GM23248 (cell line): Measurements from ENCODE around the gene ZNF354C. TPM values are rescaled to one million over a fixed set of nuclear protein-coding genes. Genes with fewer than 3 reads are reported as not detected.

Source experiments
- DNase-seq: peaks from one replicate; pipeline ENCODE4 v3.0.0-alpha.2; 2015
- H2AFZ ChIP-seq: fragments of 200-600 bp; sonication (generic); 2 replicates; pipeline ENCODE4 v1.6.1; 2016; ENCODE audit warnings: antibody characterized with exemption
- H3F3A ChIP-seq: fragments of 200-600 bp; sonication (generic); 2 replicates; pipeline ENCODE4 v1.6.1; 2016; ENCODE audit warnings: mild to moderate bottlenecking, antibody characterized with exemption, mixed run types; ENCODE audit not compliant: insufficient read depth
- H3K27ac ChIP-seq: fragments of 200-600 bp; sonication (generic); 2 replicates; pipeline ENCODE4 v1.5.1; 2016; ENCODE audit warnings: mild to moderate bottlenecking
- H3K27me3 ChIP-seq: fragments of 200-600 bp; sonication (generic); replicated peaks from 2 replicates; pipeline ENCODE4 v1.6.1; 2016; ENCODE audit warnings: mild to moderate bottlenecking; ENCODE audit not compliant: insufficient read depth
- H3K36me3 ChIP-seq: fragments of 200-600 bp; sonication (generic); 2 replicates; pipeline ENCODE4 v1.6.1; 2016; ENCODE audit warnings: low read depth, mild to moderate bottlenecking
- H3K4me1 ChIP-seq: fragments of 200-600 bp; sonication (generic); 2 replicates; pipeline ENCODE4 v1.6.1; 2016; ENCODE audit warnings: mild to moderate bottlenecking; ENCODE audit not compliant: insufficient read depth
- H3K4me2 ChIP-seq: fragments of 200-600 bp; sonication (generic); one replicate; pipeline ENCODE4 v1.6.1; 2016; ENCODE audit warnings: mild to moderate bottlenecking; ENCODE audit not compliant: unreplicated experiment
- H3K4me3 ChIP-seq: fragments of 200-600 bp; sonication (generic); 2 replicates; pipeline ENCODE4 v1.5.1; 2016; ENCODE audit warnings: mild to moderate bottlenecking
- H3K79me2 ChIP-seq: fragments of 200-600 bp; sonication (generic); 2 replicates; pipeline ENCODE4 v1.6.1; 2016; ENCODE audit warnings: mild to moderate bottlenecking; ENCODE audit not compliant: insufficient read depth
- H3K9ac ChIP-seq: fragments of 200-600 bp; sonication (generic); 2 replicates; pipeline ENCODE4 v1.6.1; 2016; ENCODE audit warnings: mild to moderate bottlenecking
- H3K9me2 ChIP-seq: fragments of 200-600 bp; sonication (generic); 2 replicates; pipeline ENCODE4 v1.6.1; 2016; ENCODE audit warnings: mixed run types, mild to moderate bottlenecking, moderate library complexity; ENCODE audit not compliant: insufficient read depth
- H3K9me3 ChIP-seq: fragments of 200-600 bp; sonication (generic); one replicate; pipeline ENCODE4 v1.6.1; 2017; ENCODE audit warnings: low read depth
- H4K20me1 ChIP-seq: fragments of 200-600 bp; sonication (generic); 2 replicates; pipeline ENCODE4 v1.6.0; 2016; ENCODE audit not compliant: insufficient read depth
- EZH2 ChIP-seq: fragments of 200-600 bp; sonication (generic); IDR thresholded peaks from 2 replicates; pipeline ENCODE4 v1.6.1; 2018; ENCODE audit warnings: antibody characterized with exemption, mild to moderate bottlenecking; ENCODE audit not compliant: insufficient read depth, poor library complexity, severe bottlenecking
- EZH2phosphoT487 ChIP-seq: fragments of 200-600 bp; sonication (generic); IDR thresholded peaks from 2 replicates; pipeline ENCODE4 v1.6.1; 2018; ENCODE audit warnings: antibody characterized with exemption, moderate library complexity, mild to moderate bottlenecking, low read depth; ENCODE audit not compliant: insufficient read depth
- WGBS, 2 experiments: methylation state at CpG; one replicate each; pipeline ENCODE4 v1.1.6; 2015 to 2017; ENCODE audit warnings: low lambda C conversion rate in 2 of 2, low coverage in 1 of 2; ENCODE audit errors: missing lambda C conversion rate in 2 of 2; 5-methylcytosine and 5-hydroxymethylcytosine counted together
- in situ Hi-C: fragments of 300-500 bp; cut with MboI; formaldehyde crosslinking; loops from 2 replicates; pipeline ENCODE4 v1.15.0; 2020
- polyA plus RNA-seq: library from polyadenylated mRNA; unstranded; fragments of >200 nt; fragmentation: Nextera tagmentation; extraction: Ambion mirVana; gene quantifications from 2 replicates; pipeline ENCODE4 v1.2.1, GENCODE V29; 2016
- total RNA-seq: library from RNA; depleted of rRNA; stranded (reverse); fragments of >200 nt; shearing (Covaris generic); gene quantifications from 2 replicates; pipeline ENCODE4 v1.2.3, GENCODE V29; 2014

The ZNF354C gene
- total and polyA plus RNA-seq, 2 experiments from 2014 or later = 2.5 to 6.9 TPM

DNA sequence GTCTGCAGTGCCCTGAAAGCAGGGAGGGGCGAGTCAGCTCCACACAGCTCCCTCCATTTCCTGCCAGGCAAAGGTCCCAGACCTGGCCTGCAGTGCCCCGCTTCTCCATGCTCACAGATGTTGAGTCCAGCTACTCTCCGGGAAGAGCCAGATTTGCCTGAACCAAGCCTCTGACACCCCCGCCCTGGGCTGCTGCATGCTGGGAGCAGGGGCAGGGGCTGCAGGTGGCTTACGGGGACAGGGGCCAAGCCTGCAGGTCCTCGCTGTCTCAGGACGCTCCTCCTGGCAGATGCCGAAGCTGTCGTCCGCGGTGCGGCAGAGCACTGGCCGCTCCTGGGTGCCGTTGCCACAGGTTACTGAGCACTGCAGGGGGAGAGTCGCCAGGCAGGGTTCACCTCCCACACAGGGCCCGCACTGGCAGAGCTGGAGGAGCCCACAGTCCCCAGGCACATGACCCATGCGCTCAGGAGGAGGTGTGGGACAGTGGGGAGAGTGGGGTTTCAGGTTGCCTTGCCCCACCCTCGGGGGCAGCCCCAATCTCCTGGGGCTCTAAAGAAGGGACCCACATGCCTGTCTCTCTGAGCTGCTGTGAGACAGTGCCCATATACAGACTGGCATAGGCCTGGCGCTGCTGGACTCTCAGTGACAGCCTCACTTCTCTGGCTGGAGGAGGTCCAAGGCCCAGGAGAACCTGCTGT is 62.4 kb downstream of the ZNF354C start:
- 96 to 97% methylated on average over 19 of the region's 19 CpGs for WGBS, 2 experiments

DNA sequence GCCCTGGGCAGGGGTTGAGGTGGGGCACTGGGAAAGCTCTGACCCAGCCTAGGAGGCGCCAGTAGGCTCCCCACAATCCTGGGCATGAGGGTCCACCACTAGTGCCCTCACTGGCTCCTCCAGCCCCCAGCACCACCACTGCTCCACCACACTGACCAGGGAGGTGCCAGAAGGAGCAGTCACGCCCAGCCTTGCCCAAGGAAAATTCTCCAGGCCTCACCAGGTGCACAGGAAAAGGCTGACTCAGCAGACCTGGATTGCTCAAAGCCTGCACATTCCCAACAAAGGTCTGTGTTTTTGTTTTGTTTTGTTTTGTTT is 62.9 kb downstream of the ZNF354C start:
- H3K27ac ChIP-seq = no peak overlapping the region
- no peaks in the 10 kb centered on the region for H3K79me2 ChIP-seq
- no peaks in the 10 kb centered on the region for H3K9me3 ChIP-seq
- no peaks in the 10 kb centered on the region for H3K27me3 ChIP-seq
- WGBS, 2 experiments = 92 to 100% methylated on average over 2 of the region's 2 CpGs
- TF ChIP-seq EZH2phosphoT487 (no peak), EZH2 (no peak)
- no peaks in the 10 kb centered on the region for H3F3A ChIP-seq
- H3K4me3 ChIP-seq = no peak overlapping the region
- H2AFZ ChIP-seq = no peak overlapping the region
- H3K4me2 ChIP-seq = no peak overlapping the region
- in situ Hi-C loops = no loop called here
- no peak for DNase-seq
- no peak overlapping the region for H3K9ac ChIP-seq
- no peaks in the 10 kb centered on the region for H3K36me3 ChIP-seq
- no peaks in the 10 kb centered on the region for H3K9me2 ChIP-seq
- H4K20me1 ChIP-seq = no peaks in the 10 kb centered on the region
- no peaks in the 10 kb centered on the region for H3K4me1 ChIP-seq

More for the DNA sequence above, 62.4 kb downstream of the ZNF354C start:
- Histone ChIP-seq H3K27me3 (no peaks in the 10 kb centered on the region), H3F3A (no peaks in the 10 kb centered on the region), H3K79me2 (no peaks in the 10 kb centered on the region), H3K9me2 (no peaks in the 10 kb centered on the region), H3K9ac (no peak overlapping the region), H3K27ac (no peak overlapping the region), H4K20me1 (no peaks in the 10 kb centered on the region), H3K4me1 (no peaks in the 10 kb centered on the region), H3K9me3 (no peaks in the 10 kb centered on the region), H3K36me3 (no peaks in the 10 kb centered on the region; the same call in 1 of the 2 replicates), H2AFZ (no peak overlapping the region), H3K4me2 (no peak overlapping the region), H3K4me3 (no peak overlapping the region)
- no peak for DNase-seq
- no peak for TF ChIP-seq EZH2
- no peak for TF ChIP-seq EZH2phosphoT487
- in situ Hi-C loops = no loop called here

DNA sequence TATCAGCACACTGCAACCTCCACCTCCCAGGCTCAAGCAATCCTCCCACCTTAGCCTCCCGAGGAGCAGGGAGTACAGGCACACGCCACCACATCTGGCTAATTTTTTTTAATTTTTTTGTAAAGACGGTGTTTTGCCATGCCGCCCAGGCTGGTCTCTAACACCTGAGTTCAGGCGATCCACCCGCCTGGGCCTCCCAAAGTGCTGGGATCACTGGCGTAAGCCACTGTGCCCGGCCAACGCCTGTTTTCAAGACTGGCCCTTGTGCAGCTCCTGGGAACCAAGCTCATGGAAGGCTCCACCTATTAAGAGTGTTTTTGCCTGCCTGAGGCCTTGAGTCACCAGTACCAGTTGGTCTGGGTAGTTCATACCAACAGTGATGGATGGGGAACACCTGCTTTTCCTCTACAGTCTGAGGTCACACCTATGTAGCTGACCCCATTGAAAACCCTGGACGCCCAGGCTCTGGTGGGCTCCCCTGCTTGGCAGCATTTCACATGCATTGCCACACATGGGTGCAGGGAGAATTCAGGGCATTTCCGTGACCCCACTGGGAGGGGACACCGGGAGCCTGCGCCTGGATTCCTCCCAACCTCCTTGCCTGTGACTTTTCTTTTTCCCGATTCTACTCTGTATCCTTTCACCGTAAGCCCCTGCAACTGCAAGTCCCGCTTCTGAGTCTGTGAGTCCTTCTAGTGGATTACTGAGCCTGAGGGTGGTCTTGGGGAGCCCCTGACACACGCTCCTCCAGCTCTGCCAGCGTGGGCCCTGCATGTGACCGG is 63.5 kb downstream of the ZNF354C start:
- Histone ChIP-seq H4K20me1 (no peaks in the 10 kb centered on the region), H3K9ac (no peak overlapping the region), H3K4me3 (no peak overlapping the region), H3F3A (no peaks in the 10 kb centered on the region), H3K9me2 (no peaks in the 10 kb centered on the region), H3K9me3 (no peaks in the 10 kb centered on the region), H3K27me3 (no peaks in the 10 kb centered on the region), H3K4me1 (no peaks in the 10 kb centered on the region), H2AFZ (no peak overlapping the region), H3K4me2 (no peak overlapping the region), H3K79me2 (no peaks in the 10 kb centered on the region), H3K36me3 (no peaks in the 10 kb centered on the region), H3K27ac (no peak overlapping the region)
- in situ Hi-C loops = no loop called here
- TF ChIP-seq EZH2phosphoT487 (no peak), EZH2 (no peak)
- WGBS, 2 experiments = 94 to 96% methylated on average over 18 to 19 of the region's 19 CpGs
- no peak for DNase-seq

DNA sequence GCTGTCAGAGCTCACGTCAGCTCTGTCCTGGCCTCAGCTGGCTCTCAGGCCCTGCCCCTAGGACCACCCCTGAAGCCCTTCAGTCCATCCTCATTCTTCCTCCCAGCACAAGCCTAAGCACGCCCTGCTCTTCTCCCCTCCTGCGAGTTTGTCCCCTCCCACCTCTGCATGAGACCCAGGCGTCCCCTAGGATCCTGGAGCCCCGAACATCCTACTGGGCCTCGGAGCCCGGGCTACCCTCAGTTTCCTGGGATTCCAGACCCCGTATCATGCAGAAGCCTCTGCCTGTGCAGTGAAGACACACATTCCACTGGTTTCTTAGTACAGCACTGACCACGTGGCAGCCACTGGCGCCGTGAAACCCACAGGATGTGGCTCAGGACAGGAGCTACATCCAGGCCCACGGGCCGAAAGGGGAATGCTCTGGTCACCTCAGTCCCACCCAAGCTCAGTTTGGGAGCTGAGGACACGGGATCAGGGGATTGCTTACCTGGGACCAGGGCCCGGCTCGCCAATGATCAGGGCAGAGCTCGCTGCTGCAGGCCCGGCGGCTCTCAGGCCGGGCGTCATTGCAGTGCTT is 64.2 kb downstream of the ZNF354C start:
- Histone ChIP-seq H3K4me3 (no peak overlapping the region), H3K9ac (no peak overlapping the region), H3K27ac (no peak overlapping the region), H2AFZ (no peak overlapping the region), H3K9me3 (no peaks in the 10 kb centered on the region), H3K4me2 (no peak overlapping the region), H3K9me2 (no peaks in the 10 kb centered on the region), H3K27me3 (no peaks in the 10 kb centered on the region), H4K20me1 (no peaks in the 10 kb centered on the region), H3F3A (no peaks in the 10 kb centered on the region), H3K79me2 (no peaks in the 10 kb centered on the region), H3K36me3 (no peaks in the 10 kb centered on the region), H3K4me1 (no peaks in the 10 kb centered on the region)
- TF ChIP-seq EZH2phosphoT487 (no peak), EZH2 (no peak)
- DNase-seq = no peak
- in situ Hi-C loops = no loop called here
- 96 to 97% methylated on average over 20 to 21 of the region's 21 CpGs for WGBS, 2 experiments
